Measurements from ENCODE around the gene FCRL6.

FCRL6 gene

DNA sequence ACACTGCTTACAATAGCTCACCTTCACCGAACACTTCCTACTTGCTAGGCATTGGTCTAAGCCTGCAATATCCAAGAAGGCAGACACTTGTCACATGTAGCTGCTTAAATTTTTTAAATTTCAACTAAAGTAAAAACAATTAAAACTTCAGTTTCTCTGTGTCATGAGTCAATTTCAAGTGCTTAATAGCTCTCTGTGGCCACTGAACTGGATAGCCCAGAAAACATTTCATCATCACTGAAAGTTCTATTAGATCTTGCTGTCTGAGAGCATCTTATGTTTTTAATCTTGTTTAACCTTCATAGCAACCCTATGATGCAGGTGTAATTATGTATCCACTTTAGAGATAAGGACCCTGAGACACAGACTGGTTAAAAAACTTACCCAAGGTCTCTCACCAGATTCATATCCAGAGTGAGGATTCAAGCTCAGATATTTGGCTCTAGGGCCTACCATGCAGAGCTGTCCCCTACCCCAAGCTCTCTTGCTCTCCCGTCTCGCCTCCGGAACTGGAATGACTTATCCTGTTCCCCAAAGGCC is 2.6 kb upstream of the FCRL6 start:
- DNase-seq = no peak

DNA sequence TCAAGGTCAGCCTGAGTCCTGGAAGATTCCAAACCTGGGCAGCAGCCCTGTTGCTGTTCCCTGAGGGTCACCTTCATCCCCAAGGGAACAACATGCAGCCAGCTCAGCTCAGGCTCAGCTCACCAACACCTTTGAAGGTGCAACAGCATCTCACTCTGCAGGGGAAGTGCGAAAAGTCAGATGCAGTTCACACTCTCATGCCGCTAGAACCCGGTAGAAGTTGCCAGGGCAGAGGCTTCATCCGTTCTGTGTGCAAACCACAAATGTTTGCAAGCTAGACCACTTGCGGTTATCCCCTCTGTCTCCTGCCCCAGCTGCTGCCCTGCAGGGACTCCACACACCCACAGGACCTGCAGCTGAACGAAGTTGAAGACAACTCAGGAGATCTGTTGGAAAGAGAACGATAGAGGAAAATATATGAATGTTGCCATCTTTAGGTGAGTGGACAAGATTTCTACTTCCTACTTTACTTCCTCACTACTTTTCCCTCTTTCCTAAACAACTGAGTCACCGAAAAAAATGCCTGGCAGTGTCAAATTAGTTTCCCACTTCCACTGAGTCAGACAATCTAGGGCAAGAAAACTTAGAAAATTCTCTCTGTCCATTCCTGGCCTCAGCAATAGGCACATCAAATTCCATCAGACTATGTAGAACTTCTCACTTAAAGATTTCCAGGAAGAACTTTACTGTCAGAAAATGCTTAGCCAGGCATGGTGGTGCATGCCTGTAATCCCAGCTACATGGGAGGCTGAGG is 1.8 kb upstream of the FCRL6 start:
- no peak for DNase-seq

DNA sequence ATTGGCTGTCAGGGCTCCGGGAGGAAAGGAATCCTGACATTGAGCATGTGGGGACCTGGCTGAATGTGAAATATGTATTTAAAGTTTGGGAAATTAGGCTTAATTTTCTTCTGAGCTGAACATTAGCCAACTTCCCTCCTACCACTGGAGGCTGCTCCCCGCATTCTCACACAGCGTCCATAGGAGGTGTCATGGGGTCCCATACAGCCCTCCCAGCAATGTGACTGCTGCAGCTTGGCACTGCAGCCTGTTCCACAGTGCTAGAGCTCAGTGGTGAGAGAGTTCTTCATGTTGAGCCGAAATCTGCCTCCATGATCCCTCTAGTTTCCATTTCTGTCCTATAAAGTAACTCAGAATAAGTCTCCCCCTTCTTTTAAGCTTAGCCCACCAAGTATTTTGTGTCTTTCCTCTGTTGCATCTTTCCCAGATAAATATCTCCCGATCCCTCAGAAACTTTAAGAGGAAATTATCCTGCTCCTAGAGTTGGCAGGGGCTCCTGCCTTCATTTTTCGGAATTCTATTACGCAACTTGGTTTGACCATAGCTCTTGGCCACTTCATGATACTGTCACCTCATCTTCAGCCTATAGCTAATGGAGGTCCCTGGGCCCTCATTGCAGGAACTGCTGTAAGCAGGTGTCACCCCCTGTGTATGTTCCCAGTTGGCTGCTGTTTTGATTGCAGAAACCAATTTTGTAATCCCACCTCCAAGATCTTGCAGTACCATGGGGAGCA is 2.0 kb downstream of the FCRL6 start:
- DNase-seq = no peak

DNA sequence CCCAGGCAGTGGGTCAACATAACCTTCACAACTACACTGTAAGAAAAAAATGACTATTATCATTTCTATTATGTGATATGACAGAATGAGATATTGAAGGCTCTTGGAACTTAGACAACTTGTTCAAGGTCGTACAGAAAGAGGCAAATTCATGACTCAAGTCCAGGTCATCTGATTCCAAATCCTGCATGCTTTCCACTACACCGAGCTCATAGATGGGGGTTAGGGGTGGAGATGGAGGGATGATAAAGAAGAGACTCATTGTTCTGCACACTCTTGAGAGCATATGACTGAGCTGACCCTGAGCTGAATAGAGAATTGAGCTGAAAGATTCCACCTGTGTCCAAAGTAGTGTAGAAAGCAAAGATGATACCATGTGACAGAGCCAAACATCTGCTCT is 2.8 kb downstream of the FCRL6 start:
- DNase-seq = no peak

DNA sequence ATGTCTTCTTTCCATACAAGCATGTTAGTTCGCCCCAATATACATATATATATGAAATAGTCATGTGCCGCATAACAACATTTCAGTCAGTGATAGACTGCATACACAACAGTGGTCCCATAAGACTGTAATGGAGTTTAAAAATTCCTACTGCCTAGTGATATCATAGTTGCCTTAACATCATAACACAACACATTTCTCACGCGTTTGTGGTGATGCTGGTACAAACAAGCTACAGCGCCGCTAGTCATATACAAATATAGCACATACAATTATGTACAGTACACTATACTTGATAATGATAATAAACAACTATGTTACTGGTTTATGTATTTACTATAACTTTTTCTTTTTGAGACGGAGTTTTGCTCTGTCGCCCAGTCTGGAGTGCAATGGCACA is 13.8 kb downstream of the FCRL6 start:
- no peak for DNase-seq

DNA sequence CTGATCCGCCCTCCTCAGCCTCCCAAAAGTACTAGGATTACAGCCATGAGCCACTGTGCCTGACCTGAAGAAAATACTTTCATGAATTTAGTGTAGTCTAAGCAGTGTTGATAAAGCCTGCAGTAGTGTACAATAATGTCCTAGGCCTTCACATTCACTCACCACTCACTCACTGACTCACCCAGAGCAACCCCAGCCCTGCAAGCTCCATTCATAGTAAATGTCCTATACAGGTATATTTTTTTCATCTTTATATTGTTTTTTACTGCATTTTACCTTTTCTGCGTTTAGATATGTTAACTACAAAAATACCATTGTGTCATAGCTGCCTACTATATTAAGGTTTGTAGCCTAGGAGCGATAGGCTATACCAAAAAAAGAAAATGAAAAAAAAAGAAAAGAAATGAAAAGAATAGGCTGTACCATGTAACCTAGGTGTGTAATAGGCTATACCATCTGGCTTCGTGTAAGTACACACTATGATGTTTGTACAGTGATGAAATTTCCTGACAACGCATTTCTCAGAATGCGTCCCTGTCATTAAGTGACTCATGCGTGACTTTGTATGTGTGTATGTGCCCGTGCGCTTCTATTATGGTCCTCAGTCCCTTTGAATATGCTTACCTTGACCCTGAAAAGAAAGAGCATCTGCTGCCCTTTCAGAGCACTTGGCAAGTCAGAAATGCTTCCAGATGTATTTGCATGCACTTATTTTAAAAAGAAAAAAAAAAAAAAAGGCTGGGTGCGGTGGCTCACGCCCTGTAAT is 15.3 kb downstream of the FCRL6 start:
- no peak for DNase-seq

DNA sequence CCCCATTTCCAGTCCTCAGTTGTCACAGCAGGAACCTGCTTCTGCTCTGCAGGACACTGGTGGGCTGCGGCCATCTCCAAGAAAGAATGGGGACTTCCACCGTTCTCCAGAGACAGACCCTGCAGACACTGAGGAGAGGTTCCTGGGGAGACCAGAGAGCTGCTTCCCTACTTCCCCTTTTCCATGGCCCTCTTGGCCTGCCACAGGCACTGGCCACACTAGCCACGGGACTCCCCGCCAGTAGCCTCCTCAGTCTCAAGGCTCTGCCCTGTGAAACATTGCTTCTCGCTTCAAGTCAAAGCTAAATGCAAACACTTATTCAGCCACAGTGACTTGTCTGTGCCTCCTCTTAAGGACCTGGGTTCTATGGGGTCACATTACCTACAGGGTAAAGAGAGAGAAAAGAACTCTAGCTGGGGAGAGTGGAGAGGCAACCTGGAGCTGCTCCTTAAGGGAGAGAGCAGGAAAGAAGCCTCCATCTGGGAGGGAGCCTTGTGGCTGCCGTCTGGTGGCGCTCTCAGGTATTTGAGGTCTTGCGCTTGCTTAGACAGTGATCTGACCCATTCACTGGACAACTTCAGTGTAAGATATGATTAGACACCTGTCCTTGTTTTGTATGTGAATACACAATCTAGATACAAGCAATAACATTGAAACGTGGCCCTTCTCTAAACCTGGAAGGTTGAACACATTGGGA is 19.2 kb downstream of the FCRL6 start:
- DNase-seq = no peak

DNA sequence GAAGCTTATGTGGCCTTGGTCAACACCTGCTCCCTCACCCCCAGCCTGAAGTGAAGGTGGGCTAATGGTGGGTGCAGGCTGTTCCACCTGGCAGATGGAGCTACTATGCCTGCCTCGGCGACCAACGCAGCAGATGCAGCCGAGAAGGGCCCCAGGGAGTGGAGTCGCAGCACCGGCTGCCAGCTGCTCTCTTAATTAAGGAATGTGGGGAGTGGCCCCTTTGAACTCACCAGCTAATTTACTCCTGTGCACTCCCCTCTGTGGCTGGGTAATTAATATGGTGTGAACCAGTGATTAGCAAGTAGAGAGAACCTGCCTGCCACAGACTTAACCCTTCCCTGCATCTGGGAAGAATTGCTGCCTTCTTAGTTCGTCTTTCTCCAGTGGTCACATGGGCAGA is 21.2 kb downstream of the FCRL6 start:
- DNase-seq = peak; percentile 42

DNA sequence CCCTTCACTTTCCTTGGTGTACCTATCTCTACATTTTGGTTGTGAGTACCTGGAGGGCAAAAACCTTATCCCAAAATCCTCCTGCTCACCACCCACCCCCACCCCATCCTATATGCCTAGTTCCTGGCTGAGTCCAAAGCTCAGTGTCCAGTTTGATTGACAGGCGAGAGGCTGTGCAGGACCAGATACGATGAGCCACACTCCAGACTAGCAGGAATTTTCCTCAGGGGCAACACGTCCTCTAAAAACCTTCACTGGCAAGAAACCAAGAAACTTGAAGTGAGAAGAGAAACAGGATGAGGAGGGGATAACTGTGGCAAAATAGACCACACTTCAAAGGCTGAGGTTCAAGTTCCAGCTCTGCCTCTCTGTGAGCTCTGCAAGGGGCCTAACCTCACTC is 23.4 kb downstream of the FCRL6 start:
- no peak for DNase-seq

DNA sequence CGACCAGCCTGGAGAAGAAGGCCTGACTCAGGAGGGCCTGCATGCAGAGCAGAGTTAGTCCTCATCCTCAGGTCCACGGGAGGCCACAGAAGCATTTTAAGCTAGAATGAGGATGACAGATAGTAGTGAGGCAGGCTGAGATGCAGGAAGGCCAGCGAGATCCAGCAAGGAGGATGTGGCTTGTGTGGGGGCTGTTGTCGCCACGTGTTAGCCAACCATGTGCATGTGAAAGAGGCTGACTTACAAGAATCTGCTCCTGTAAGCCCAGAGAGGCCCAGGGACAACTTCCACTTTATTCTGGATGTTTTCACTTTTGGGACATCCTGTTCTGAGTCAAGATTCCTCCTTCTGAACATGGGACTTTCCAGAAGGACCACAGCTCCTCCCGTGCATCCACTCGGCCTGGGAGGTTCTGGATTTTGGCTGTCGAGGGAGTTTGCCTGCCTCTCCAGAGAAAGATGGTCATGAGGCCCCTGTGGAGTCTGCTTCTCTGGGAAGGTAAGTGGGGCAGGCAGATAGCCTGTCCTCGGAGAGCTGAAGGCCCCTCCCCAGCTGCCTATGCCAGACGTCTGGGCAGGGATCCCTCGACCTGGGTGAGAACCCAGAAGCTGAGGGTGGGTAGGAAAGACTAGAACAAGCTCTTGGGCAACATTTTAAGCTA is 24.4 kb downstream of the FCRL6 start, which contains the start of gene SLAMF8:
SLAMF8 (plus strand) TSS at position 433 of the 661 bp plus-strand sequence; CDS start at position 459, 26 bp downstream.
- no peak for DNase-seq

DNA sequence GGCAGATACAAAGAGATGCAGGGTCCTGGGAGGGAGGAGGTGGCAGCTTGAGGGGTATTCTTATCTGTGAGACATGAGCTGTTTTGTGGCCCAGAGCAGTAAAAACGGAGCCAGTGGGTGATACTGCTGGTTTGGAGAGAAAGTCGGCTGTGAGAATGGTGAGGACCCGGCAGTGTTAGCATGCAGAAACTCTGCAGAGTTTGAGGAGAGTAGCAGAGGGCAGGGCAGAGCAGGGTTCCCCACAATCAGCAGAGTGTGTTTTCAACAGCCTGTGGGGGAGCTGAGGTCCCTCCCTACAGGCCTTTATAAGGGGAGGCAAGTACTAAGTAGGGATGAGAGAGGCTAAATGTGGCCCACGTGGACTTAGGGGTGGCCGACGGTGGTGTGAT is 24.9 kb downstream of the FCRL6 start:
- no peak for DNase-seq

DNA sequence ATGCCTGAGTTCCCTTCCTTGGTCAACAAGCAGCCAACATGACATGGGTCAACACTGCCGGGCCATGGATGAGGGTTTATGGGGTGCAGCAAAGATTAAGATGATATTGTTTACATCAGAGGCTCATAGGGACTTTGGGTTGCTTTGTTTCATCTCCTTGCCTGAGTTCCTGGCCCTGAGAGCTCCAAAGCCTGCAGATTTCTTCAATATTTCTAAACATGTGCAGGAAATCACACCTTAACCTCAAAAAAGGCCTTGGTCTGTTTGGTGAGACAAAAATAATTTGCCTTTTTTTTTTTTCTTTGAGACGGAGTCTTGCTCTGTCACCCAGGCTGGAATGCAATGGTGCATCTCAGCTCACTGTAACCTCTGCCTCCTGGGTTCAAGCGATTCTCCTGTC is 25.4 kb downstream of the FCRL6 start:
- DNase-seq = no peak

DNA sequence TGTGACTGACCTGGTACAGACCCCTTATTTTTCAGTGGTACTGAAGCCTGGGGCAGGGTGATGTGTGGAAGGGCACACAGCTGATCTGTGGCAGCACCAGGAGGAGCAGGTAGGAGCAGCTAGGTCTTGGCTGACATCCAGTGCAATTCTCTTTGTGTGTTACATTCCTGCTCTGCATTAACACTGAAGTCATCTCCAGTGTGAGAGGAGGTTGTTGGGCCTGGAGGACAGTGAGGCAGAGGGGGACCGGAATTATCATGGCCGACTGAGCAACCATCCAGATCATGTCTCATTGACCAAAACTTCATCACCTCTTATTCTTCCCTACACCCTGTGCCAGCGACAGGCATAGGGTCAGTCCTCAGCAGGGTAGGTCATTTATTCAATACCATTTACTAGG is 26.0 kb downstream of the FCRL6 start:
- no peak for DNase-seq

DNA sequence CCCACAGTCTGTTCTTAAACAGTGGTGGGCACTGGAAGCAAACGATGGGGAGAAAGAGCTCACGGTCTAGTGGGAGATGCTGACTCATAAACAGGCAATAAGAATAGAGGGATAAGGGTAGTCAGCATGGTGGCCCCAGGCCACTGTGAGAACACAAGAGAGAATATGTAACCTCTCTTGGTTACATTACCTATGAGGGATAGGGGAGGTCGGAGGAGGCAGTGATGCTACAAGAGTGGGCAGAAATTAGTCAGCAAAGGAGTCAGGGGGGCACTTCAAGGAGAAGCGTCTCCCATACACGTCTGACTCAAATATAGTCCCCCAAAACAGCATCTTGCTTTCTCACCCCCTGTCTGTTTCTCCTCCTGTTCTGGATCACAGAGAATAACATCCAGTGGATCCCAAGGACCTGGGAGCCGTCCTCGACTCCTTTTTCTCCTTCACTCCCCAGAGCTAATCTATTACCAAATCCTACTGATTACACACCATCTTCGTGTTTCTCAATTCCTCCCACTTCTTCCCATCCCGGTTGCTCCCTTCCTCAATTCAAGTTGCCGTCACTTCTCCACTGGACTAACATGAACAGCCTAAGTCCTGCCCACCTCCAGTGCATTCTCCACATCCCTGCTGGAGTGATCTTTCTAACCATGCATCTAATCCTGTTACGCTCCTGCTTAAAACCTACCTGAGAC is 26.6 kb downstream of the FCRL6 start:
- DNase-seq = no peak

DNA sequence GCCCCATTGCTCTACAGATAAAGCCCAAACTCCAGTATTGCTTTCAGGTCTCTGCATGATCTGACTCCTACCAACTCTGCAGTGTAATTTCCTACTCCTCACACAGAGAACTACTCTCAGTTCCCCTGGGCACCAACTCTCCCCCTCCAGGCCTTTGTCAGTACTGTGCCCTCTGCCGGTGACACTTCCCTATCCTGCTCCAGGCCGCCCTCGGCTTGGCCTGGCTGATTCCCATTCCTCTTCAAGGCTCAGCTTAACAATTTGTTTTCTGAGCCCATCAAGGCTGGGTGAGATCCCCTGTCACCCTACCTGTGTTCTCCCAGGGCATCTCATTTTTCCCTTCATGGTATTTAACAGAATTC is 27.1 kb downstream of the FCRL6 start:
- no peak for DNase-seq

DNA sequence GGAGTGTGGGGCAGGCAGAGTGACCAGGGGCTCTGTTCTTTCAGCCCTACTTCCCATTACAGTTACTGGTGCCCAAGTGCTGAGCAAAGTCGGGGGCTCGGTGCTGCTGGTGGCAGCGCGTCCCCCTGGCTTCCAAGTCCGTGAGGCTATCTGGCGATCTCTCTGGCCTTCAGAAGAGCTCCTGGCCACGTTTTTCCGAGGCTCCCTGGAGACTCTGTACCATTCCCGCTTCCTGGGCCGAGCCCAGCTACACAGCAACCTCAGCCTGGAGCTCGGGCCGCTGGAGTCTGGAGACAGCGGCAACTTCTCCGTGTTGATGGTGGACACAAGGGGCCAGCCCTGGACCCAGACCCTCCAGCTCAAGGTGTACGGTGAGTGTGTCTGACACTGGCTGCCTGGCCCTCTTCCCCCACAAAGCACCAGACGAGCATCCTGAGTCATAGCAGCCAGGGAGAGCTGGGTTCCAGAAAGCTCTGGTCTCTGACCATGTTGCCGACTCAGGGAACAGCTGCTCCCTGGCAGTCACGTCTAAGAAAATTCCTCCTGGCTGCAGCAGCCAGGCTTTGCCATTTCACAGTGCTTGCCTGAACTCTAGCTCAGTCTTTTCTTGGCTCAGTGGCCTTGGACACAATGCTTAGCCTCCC is 27.8 kb downstream of the FCRL6 start:
- DNase-seq = no peak

DNA sequence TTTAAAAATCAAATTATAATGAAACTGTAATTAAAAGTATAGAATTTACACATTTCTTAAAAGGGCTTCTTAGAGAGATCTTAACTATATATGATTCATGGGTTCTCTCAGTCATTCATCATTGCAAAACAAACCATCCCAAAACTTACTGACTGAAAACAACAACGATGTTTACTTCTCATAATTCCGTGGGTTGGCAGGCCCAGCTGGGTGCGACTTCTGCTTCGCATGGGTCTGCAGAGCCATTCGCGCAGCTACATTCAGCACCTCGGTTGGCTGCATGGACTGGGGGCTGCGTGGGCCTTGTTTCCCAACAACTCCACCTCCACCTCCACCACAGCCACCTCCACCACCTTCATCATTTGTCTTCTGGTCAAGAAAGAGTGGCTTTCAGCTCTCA is 28.6 kb downstream of the FCRL6 start:
- DNase-seq = no peak

DNA sequence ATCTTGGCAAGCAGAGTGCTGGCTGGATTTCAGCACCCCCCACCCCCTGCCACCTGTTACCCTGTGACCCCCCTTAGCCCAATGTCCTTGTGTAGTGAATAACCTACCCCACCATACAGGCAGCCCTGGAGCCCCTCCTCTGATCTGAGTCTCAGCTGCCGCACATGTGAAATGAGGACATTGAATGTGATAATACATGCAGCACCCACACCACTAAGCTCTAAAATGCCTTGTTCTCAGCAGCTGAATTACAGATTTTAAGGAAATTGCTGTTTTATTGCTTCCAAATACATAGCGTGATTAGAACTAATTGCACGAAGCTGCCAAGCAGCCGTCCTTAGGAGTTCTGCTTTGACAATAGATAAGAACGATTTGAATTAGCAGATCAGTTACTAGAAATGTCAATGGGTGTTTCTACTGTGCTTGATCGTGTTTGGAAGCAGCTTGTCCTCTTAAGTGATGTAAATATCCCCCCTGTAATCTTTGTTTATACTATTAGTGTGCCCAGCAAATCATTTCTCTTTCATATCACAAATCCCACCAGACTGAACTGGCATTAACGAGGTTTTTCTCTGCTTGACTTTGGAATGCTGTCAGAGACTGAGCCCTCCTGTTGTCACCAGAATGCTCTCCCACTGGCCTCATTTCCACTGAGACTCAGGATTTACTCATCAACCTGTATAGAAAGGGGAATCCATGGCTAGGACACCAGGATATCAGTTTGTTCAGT is 29.4 kb downstream of the FCRL6 start:
- no peak for DNase-seq

DNA sequence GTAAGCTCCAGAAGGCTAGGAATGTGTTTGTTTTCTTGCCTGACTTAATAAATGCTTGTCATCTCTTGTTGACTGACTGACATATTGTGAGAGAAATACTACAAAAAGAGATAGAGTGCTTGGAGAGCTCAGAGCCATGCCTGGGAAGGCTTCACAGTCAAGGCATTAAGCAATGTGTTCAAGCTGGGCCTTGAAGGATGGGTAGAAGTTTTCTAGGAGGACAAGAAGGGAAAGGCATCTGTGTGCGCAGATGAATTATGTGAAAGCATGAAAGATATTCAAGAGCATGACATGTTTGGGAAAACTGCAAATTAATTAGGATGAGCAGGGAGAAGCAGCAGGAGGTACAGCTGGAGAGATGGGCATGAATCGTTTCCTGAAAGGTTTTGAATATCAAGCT is 30.1 kb downstream of the FCRL6 start:
- no peak for DNase-seq

DNA sequence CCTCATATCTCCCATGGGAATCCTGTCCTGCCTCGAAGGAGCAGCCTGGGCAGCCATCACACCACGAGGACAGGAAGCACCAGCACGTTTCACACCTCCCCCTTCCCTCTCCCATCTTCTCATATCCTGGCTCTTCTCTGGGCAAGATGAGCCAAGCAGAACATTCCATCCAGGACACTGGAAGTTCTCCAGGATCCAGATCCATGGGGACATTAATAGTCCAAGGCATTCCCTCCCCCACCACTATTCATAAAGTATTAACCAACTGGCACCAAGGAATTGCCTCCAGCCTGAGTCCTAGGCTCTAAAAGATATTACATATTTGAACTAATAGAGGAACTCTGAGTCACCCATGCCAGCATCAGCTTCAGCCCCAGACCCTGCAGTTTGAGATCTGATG is 33.2 kb downstream of the FCRL6 start:
- no peak for DNase-seq

Measured in right kidney (tissue), 1 donor.